ENCODE measurements around the gene HBEGF. TPM values are rescaled to one million over a fixed set of nuclear protein-coding genes. Genes with fewer than 3 reads are reported as not detected.

Gene HBEGF
- total and polyA plus RNA-seq, 4 donors: 0.60 to 1.0 (median 0.78) TPM

DNA sequence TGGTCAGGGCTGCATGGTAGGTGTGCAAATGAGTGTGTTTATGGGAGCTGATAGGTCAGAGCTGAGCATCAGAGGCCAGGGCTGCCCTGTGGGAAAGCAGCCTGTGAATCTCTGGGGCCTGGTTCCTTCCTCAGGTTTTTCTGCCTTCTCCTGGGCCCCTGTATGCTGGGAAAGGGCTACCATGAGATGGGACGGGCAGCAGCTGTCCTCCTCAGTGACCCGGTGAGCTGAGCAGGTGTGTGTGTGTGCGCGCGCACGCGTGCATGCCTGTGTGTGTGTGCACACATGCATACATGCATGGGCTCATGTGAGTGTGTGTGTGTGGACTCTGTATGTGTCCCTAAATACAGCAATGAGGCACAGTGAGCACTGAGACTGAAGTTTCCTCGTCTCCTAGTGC lies 15.9 kb upstream of the HBEGF start:
- Histone ChIP-seq H3K4me1 (ENCODE audit: control insufficient read depth in 4 of 4, insufficient read depth in 4 of 4, low read length in 3 of 4) (peaks cover 2 to 12% (median 6%) of the 10 kb centered on the region in 4 donors), H3K36me3 (ENCODE audit: control insufficient read depth in 4 of 4, insufficient read depth in 3 of 4, low read depth in 1 of 4, low read length in 3 of 4) (no peaks in the 10 kb centered on the region), H3K4me3 (ENCODE audit: low read depth in 1 of 3, low read length in 3 of 3) (no peak overlapping the region), H3K9me3 (ENCODE audit: control insufficient read depth in 4 of 4, low read length in 3 of 4) (no peaks in the 10 kb centered on the region), H3K27me3 (ENCODE audit: control insufficient read depth in 4 of 4, insufficient read depth in 4 of 4, low read length in 3 of 4) (no peaks in the 10 kb centered on the region), H3K9ac (ENCODE audit: low read depth in 1 of 2, low read length in 2 of 2) (no peak overlapping the region), H3K27ac (ENCODE audit: low read depth in 1 of 2, low read length in 2 of 2) (no peak overlapping the region)
- DNase-seq (ENCODE audit: low spot score): no peak
- WGBS: 89% methylated on average over 8 of the region's 8 CpGs
- no peak for TF ChIP-seq RAD21 (IDR thresholded peaks at IDR 0.05)
- TF ChIP-seq HNF4G (IDR thresholded peaks at IDR 0.05): no peak
- no peak for TF ChIP-seq FOXA2 (IDR thresholded peaks at IDR 0.05)
- no peak for TF ChIP-seq SP1 (IDR thresholded peaks at IDR 0.05)
- no peak for TF ChIP-seq GABPA (IDR thresholded peaks at IDR 0.05 in 1 of 2, conservative IDR thresholded peaks at IDR 0.05 in 1 of 2)
- TF ChIP-seq, protein P1, sequence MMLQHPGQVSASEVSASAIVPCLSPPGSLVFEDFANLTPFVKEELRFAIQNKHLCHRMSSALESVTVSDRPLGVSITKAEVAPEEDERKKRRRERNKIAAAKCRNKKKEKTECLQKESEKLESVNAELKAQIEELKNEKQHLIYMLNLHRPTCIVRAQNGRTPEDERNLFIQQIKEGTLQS (IDR thresholded peaks at IDR 0.05): no peak
- TF ChIP-seq JUND (IDR thresholded peaks at IDR 0.05): no peak
- TF ChIP-seq YY1 (IDR thresholded peaks at IDR 0.05): no peak
- TF ChIP-seq, protein P2, sequence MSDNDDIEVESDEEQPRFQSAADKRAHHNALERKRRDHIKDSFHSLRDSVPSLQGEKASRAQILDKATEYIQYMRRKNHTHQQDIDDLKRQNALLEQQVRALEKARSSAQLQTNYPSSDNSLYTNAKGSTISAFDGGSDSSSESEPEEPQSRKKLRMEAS (IDR thresholded peaks at IDR 0.05): no peak
- no peak for TF ChIP-seq HNF4A (conservative IDR thresholded peaks at IDR 0.05)
- TF ChIP-seq NR2F2 (IDR thresholded peaks at IDR 0.05): no peak
- TF ChIP-seq, protein P3, sequence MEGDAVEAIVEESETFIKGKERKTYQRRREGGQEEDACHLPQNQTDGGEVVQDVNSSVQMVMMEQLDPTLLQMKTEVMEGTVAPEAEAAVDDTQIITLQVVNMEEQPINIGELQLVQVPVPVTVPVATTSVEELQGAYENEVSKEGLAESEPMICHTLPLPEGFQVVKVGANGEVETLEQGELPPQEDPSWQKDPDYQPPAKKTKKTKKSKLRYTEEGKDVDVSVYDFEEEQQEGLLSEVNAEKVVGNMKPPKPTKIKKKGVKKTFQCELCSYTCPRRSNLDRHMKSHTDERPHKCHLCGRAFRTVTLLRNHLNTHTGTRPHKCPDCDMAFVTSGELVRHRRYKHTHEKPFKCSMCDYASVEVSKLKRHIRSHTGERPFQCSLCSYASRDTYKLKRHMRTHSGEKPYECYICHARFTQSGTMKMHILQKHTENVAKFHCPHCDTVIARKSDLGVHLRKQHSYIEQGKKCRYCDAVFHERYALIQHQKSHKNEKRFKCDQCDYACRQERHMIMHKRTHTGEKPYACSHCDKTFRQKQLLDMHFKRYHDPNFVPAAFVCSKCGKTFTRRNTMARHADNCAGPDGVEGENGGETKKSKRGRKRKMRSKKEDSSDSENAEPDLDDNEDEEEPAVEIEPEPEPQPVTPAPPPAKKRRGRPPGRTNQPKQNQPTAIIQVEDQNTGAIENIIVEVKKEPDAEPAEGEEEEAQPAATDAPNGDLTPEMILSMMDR (IDR thresholded peaks at IDR 0.05; ENCODE audit: low read depth, low read length, missing input control): no peak
- TF ChIP-seq TAF1 (conservative IDR thresholded peaks at IDR 0.05): no peak
- TF ChIP-seq EGR1 (IDR thresholded peaks at IDR 0.05; ENCODE audit: low read depth in 2 of 2): no peak
- TF ChIP-seq RXRA (IDR thresholded peaks at IDR 0.05): no peak
- TF ChIP-seq, protein P4, sequence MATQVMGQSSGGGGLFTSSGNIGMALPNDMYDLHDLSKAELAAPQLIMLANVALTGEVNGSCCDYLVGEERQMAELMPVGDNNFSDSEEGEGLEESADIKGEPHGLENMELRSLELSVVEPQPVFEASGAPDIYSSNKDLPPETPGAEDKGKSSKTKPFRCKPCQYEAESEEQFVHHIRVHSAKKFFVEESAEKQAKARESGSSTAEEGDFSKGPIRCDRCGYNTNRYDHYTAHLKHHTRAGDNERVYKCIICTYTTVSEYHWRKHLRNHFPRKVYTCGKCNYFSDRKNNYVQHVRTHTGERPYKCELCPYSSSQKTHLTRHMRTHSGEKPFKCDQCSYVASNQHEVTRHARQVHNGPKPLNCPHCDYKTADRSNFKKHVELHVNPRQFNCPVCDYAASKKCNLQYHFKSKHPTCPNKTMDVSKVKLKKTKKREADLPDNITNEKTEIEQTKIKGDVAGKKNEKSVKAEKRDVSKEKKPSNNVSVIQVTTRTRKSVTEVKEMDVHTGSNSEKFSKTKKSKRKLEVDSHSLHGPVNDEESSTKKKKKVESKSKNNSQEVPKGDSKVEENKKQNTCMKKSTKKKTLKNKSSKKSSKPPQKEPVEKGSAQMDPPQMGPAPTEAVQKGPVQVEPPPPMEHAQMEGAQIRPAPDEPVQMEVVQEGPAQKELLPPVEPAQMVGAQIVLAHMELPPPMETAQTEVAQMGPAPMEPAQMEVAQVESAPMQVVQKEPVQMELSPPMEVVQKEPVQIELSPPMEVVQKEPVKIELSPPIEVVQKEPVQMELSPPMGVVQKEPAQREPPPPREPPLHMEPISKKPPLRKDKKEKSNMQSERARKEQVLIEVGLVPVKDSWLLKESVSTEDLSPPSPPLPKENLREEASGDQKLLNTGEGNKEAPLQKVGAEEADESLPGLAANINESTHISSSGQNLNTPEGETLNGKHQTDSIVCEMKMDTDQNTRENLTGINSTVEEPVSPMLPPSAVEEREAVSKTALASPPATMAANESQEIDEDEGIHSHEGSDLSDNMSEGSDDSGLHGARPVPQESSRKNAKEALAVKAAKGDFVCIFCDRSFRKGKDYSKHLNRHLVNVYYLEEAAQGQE (IDR thresholded peaks at IDR 0.05): no peak
- no peak for TF ChIP-seq FOXA1 (IDR thresholded peaks at IDR 0.05)
- TF ChIP-seq, protein P5, sequence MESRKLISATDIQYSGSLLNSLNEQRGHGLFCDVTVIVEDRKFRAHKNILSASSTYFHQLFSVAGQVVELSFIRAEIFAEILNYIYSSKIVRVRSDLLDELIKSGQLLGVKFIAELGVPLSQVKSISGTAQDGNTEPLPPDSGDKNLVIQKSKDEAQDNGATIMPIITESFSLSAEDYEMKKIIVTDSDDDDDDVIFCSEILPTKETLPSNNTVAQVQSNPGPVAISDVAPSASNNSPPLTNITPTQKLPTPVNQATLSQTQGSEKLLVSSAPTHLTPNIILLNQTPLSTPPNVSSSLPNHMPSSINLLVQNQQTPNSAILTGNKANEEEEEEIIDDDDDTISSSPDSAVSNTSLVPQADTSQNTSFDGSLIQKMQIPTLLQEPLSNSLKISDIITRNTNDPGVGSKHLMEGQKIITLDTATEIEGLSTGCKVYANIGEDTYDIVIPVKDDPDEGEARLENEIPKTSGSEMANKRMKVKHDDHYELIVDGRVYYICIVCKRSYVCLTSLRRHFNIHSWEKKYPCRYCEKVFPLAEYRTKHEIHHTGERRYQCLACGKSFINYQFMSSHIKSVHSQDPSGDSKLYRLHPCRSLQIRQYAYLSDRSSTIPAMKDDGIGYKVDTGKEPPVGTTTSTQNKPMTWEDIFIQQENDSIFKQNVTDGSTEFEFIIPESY (IDR thresholded peaks at IDR 0.05): no peak

Data from liver (tissue), 9 donors.